LHCN-M2 (cell line): ENCODE measurements around the gene ZNF724. TPM values are rescaled to one million over a fixed set of nuclear protein-coding genes. Genes with fewer than 3 reads are reported as not detected.
"Not testable (repeated sequence)": the region's sequence is repeated elsewhere in the genome, so short reads cannot be mapped to it uniquely, and the experiment has no call there.

Experiments
- DNase-seq: peaks from one replicate; pipeline ENCODE4 v3.0.0-alpha.2; 2012; ENCODE audit warnings: low read depth
- polyA plus RNA-seq: library from polyadenylated mRNA; unstranded; fragments of >200 nt; gene quantifications from one replicate; pipeline ENCODE4 v1.2.1, GENCODE V29; 2012; ENCODE audit warnings: missing spikeins
- total RNA-seq: library from RNA; depleted of rRNA; stranded (reverse); fragments of >200 nt; gene quantifications from 2 replicates; pipeline ENCODE4 v1.2.3, GENCODE V29; 2014; rRNA removed

ZNF724 gene
- total RNA-seq = 20.3 and 34.5 TPM in 2 replicates
- polyA plus RNA-seq = 1.2 TPM

- peak; percentile 98 for DNase-seq
These were observed at the start of gene ZNF724 for GRCh38 chr19:23249911-23250649. Gene ZNF724, minus strand, starts transcription at chr19:23250394. Its CDS starts 152 bp downstream, at chr19:23250242.

DNA sequence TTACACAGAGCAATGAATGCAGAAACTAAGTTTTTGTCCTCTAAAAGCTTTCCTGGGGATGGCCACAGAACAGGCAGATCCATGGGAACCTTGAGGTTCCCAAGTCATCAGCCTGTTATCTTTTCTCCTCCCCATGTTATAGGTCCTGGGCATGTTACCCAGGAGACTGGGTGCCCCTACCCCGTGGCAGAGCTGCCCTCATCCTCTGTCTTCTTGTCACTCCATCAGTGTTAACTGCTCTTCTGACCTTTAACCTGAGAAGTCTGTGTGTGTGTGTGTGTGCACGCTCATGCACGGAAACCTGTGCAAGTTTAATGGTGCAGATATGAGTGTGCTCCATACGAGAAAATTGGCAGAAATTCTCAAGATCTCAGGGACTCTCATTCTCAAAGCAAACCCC is 43.9 kb upstream of the ZNF724 start:
- no peak for DNase-seq

GRCh38 chr19:23289966-23290365 is 39.8 kb upstream of the ZNF724 start:
- DNase-seq = not testable (repeated sequence)

- no peak for DNase-seq
These were observed 37.4 kb upstream of the ZNF724 start for GRCh38 chr19:23287620-23288019.

GRCh38 chr19:23286477-23286876 is 36.3 kb upstream of the ZNF724 start:
- no peak for DNase-seq

GRCh38 chr19:23285948-23286347 is 35.8 kb upstream of the ZNF724 start:
- DNase-seq = no peak

DNA sequence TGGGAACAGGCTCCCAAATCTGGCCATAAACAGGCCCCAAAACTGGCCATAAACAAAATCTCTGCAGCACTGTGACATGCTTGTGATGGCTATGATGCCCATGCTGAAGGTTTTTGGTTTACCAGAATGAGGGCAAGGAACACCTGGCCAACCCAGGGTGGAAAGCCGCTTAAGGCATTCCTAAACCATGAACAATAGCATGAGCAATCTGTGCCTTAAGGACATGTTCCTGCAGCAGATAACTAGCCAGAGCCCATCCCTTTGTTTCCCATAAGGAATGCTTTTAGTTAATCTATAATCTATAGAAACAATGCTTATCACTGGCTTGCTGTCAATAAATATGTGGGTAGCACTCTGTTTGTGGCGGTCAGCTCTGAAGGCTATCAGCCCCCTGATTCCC is 35.1 kb upstream of the ZNF724 start:
- not testable (repeated sequence) for DNase-seq

GRCh38 chr19:23283925-23284324 is 33.7 kb upstream of the ZNF724 start:
- DNase-seq = peak; percentile 24

GRCh38 chr19:23281663-23282276 is 31.6 kb upstream of the ZNF724 start:
- no peak for DNase-seq

DNA sequence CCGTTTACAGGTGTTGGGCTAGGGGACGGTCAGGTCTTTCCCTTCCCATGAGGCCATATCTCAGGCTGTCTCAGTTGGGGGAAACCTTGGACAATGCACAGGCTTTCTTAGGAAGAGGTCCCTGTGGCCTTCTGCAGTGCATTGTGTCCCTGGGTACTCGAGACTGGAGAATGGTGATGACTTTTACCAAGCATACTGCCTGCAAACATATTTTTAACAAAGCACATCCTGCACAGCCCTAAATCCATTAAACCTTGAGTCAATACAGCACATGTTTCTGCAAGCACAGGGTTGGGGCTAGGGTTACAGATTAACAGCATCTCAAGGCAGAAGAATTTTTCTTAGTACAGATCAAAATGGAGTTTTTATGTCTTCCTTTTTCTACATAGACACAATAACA is 27.9 kb upstream of the ZNF724 start:
- not testable (repeated sequence) for DNase-seq

DNA sequence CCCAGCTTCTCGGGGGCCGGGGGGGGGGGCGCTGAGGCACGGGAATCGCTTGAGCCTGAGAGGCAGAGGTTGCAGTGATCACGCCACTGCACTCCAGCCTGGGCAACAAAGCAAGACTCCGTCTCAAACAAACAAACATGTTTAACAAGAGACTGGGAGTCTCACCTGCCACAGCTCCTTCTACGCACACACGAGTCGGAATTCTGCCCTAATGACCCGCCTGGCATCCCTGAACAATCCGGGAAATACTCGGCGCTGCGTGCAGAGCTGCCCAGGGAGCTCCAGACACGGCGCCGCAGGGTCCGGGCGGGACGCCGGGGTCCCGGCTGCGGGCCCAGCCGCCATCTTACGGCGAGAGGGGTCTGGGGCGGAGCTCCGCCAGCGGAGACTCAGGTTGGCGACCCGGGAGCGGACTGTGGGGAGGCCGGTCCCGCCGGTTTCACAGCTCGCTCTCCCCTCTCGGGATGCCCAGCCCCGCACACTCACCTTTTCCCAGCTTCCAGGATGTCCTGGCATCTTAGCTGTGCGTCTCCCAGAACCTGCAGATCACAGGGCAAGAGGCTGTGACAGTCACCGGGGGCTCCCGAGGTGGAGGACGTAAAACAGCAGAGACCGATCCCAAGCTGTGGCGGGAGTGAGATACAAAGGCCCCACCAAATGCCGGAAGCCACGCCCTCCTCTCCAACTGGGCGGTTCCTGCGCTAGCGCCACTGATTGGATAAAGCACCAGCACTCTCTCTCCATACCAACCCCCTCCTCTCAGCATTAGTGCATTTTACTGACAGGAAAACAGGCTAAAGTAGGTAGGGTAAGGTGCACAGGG is 23.6 kb upstream of the ZNF724 start:
- DNase-seq = peak; percentile 83

DNA sequence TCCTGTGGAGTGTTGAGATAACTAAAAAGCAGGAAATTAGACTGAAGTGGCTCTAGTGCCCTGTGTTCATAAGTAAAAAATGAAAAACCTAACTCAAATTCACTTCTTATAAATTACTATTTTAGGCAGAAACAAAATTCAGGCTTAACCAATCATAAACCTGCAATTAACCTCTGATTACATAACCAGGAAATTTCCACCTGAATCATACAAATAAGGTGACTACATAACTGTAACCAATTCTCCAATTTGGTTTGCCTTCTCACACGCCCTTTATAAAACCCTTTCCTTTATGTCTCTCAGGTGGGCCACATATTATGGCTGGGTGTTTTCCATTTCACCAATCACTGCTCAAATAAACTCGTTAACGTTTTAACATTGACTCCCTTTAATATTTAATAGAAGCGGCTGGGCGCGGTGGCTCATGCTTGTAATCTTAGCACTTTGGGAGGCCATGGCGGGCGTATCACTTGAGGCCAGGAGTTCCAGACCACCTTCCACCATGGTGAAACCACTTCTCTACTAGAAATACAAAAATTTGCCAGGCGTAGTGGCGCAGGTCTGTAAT is 22.9 kb upstream of the ZNF724 start:
- DNase-seq = no peak

DNA sequence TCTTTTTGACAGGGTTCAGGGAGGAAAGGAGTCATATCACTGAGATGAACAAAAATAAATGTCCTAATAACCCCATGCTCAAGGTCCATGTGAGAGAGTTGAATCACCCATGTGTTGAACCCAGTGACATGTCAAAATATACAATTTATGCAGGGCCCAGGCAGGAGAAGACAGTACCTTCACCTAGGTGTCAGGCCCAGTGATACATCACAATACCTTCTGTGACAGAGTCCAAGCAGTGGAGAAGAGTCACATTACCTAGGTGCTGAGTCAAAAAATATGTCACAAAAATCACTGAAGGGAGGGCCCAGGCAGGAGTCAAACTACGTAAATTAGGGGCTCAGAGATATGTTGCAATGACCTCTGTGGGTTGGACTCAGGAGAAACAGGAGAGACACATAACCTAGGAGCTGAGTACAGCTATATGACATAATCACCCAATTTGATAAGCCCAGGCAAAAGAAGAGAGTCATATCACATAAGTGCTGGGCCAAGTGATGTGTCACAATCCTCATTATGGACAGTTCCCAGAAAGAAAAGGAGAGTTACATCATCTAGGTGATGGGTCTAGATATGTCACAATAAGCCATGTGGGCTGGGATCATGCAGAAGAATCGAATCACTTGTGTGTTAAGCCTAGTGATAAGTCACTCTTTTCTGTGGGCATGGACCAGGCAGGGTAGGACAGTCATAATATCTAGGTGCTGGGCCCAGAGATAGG is 13.8 kb upstream of the ZNF724 start:
- DNase-seq = no peak

GRCh38 chr19:23263396-23263795 is 13.2 kb upstream of the ZNF724 start:
- no peak for DNase-seq

DNA sequence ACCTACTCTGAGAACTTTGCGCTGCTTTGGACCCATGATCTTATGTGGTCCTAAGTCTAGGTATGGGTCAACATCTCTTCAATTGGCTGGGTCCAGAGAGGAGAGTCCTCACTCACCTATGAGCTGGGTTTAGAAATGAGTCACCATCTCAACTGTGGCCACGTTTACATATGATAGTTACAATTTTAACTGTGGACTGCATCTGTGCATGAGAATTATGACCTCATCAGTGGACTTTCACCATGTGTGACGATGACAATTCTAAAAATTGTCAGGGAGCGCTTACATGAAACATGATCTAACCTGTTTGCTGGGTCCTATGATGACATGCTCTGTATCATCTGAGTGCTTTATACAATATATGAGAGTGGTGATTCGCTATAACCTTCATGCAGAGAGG is 12.7 kb upstream of the ZNF724 start:
- no peak for DNase-seq

DNA sequence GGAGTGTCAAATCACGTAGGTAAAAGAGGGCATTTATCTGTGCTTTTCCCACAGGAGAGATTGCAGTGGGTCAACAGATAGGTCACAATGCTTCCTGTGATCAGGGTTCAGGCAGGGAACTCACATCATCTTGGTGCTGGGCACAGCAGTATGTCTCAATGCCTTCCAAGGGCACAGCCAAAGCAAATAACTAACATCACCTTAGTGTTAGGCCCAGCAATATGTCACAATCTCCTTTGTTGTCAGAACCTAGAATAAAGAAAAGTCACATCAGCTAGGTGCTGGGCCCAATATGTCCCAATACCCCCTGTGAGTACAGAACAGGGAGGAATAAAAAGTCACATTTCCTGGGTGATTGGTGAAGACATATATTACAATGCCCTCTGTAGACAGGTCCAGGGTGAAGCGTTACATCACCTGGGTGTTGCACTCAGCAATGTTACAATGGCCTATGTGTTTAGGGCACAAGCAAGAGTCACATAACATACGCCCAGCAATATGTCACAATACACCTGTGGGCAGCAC is 11.4 kb upstream of the ZNF724 start:
- DNase-seq = no peak

DNA sequence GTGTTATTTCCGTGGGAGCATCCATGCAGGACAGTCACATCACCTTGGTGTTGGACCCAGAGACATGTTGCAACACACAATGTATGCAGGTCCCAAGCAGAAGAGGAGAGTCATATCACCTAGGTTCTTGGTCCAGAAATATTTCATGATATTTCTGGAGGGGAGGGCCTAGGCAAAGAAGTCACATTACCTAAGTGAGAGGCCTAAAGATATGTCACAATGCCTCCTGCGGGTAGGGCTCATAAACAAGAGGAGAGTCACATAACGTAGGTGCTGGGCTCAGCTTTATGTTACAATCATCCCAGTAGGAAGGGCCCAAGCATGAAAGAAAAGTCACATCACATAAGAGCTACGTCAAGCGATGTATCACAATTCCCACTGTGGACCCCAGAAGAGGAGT is 10.8 kb upstream of the ZNF724 start:
- DNase-seq = no peak

DNA sequence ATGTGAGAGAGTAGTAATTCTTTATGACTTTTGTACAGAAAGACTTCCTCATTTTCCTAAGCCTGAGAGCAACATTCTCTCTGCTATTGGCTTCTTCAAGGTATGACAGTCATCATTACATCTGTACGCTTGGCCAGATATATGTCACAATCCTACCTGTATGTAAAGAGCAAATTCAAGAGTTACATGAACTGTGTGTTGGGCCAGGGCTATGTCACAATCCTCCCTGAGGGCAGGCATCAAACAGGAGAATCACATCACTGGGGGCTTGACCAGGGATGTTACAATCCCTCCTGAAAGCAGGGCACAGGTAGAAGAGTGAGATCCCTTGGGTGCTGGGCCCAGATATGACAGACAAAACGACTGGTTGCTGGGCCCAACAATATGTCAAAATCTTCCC is 9.8 kb upstream of the ZNF724 start:
- DNase-seq = no peak

DNA sequence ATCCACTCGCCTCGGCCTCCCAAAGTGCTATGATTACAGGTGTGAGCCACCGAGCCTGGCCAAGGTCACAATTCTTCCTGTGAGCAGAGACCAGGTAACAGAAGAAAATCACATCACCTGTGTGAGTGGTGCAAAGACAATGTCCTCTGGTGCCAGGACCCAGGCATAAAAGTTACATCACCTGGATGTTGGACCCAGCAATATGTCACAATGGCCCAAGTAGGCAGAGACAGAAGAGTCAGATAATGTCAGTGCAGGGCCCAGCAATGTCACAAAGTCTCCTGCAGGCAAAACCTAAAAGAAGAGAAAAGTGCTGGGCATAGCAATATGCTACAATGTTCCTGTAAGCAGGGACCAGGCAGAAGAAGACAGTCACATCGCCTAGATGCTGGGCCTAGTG is 5.5 kb upstream of the ZNF724 start:
- no peak for DNase-seq

DNA sequence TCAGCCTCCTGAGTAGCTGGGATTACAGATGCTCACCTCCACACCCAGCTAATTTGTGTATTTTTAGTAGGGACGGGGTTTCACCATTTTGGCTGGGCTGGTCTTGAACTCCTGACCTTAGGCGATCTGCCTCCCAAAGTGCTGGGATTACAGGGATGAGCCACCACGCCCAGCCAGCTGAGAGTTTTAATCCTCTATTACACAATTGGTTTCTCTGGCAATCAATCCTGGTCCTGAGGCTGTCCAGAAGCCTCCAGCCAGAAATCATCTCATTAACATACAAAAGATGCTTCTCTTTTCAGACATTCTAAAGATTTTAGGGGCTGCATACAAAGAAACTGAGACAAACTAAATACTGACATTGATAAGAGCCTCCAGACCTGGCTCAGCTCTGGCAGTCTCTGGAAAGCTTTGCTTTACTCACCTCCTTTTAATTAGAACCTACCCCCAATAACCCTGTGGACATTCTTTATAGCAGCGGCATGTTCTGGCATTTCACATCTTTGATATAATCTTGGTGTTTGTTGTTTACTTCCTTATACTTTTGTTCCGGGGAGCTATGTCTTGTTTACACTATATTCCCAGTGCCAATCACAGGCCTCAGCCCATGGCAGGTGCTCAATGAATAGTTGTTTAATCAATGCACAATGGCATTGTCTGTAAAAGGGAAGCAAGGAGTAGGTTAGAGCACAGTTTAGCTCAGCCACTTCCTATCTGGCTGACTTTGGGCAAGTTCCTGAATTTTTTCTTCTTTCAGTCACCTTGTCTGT is 4.1 kb upstream of the ZNF724 start:
- no peak for DNase-seq
